Activated gamma-delta T cell treated with anti-CD3 and anti-CD28 coated beads, Interleukin-2, amount 50 U/mL, for 16 hours (primary cell): ENCODE measurements around the gene POMGNT1.
A peak's percentile ranks its signal among the peaks of the same experiment; 100 is the strongest.
"Not testable (repeated sequence)": the region's sequence is repeated elsewhere in the genome, so short reads cannot be mapped to it uniquely, and the experiment has no call there.

ENCODE experiments used
- DNase-seq: peaks from one replicate; pipeline ENCODE4 v3.0.0-alpha.2; 2020; ENCODE audit warnings: low read depth

Gene POMGNT1

DNA sequence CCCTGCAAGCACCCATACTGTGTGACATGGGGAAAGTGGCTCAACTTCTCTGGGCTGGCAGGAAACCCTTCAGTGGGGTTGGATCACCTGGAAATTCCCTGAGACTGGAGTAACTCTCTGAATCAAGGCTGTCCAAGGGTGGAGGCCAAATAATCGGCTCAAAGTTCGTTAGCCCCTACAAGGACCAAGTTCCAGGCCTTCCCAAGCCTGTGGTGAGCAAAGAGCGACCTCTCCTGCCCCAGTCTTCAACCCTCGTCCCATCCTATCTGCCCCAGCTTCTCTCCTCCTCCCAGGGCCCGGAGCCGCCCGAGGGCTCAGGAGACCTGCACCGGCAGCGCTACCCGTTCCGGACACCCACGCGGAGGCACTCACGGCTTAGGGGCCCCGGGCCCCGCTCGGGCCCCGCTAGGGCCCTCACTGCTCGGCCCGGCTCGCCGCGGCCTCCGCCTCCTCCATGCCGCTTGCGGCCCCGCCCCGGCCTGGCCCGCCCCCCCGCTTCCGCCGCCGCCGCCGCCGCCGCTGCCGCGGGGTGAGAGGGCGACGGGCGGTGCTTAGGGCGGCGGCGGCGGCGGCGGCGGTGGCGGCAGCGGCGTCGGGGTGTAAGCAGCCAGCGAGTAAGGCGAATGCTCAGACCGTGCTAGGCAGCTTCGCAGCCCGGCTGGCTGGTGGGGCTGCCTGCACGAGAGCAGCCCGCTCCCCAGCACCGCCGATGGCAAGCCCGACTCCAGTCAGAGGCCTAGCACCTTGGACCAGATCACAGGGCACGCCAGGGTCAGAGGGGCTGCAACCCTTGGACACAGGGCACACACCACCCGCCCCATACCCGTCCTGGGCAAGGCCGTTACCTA is at the start of gene POMGNT1:
Gene POMGNT1 (minus strand): TSS at position 471 of the 848 bp plus-strand sequence. CDS start 613 bp downstream, outside the sequence.
- peak; percentile 60 for DNase-seq

DNA sequence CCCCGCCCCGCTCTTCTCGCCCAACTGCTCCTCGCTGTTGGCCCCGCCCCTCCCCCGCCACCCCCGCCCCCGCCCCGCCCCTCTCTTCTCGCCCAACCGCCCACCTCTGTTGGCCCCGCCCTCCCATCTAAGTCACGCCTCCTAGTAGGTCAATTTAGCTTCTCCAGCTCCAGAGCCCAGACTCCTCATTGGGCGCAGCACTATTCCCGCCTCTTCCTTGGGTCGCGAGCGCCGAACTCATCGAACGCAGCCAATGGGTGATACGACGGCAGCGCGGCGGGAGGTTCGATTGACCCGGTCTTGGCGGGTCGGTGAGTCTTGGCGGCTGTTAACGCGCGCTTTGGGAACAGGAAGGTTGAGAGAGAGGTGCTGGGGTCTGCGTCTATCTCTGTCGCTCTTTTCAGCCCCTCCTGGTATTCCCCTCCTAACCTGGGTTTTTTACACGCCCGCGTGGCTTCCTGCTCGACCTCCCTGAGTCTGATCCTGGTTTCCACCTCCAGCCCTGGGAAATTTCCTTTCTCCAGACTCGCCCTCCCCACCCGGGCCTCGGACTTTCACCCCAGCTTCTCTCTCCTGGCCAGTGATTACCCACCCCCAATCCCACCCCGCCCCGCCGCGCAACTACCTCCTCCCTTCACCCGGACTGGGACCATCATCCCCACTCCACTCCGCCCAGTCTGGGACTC is 49.3 kb upstream of the POMGNT1 start, which contains the start of gene RAD54L:
Gene RAD54L (plus strand): TSS at position 328 of the 686 bp plus-strand sequence. CDS start 643 bp downstream, outside the sequence.
- DNase-seq, result peak; percentile 93

DNA sequence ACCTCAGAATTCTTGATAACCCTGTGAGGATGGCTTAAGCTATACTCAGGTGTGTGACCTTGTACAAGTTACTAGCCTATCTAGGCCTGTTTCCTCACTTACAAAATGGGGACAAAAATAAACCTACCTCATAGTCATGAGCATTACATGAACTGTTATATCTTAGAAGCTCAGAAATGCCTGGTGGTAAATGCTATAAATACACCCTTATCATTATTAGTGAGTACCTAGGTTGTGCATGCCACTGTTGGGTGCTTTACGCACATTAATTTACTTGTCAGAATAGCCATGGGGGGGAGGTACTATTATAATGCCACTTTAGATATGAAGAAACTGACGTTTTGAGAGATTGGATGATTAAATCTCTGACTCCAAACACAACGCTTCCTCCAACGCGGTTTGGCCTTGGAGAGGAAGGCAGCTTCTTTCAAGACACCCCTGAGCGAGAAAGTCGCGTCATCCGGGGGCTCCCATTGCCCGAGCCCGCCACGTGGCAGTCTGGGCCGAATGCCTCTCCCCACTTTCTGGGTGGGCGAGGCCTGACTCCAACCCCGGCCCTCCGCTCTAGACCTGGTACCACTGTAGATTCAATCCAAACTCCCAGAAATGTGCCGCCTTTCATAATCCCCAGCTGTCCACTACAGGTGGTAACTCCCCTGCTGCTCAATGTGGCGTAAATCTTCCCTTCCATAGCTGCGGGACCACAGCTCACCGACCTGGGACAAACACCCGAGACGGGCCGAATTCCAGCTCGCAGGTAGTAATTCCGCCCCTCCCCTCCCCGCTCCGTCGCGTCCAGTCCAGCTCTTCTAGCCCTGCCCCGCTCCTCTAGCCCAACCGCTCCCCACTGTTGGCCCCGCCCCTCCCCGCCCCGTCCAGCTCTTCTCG is 48.6 kb upstream of the POMGNT1 start:
- peak; percentile 36 for DNase-seq

- DNase-seq, result not testable (repeated sequence)
These were observed 47.9 kb upstream of the POMGNT1 start for GRCh38 chr1:46246136-46246535.

DNA sequence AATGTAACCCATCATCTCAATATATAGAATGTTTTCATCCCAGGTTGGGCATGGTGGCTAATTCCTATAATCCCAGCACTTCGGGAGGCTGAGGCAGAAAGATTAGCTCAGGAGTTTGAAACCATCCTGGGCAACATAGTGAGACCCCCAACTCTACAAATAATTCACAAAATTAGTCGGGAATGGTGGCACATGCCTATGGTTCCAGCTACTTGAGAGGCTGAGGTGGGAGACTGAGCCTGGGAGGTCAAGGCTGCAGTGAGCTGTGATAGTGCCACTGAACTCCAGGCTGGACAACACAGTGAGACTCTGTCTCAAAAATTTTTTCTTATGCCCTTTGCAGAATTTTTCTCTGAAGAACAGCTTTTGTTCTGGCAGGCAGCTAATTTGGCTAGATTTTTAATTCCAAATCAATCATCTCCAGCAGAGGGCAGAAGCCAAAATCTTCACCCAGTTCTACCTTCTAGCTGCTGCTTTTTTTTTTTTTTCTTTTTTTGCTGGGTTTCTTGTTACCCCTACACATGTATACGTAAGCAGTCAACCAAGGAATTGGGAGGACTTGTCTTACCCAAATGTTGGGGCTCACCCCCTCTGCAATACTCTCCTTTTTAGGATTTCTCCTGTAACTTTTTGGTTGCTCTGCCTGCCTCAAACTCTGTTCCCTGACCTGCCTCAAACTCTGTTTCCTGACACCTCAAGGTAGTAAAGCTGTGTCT is 46.6 kb upstream of the POMGNT1 start:
- no peak for DNase-seq

DNA sequence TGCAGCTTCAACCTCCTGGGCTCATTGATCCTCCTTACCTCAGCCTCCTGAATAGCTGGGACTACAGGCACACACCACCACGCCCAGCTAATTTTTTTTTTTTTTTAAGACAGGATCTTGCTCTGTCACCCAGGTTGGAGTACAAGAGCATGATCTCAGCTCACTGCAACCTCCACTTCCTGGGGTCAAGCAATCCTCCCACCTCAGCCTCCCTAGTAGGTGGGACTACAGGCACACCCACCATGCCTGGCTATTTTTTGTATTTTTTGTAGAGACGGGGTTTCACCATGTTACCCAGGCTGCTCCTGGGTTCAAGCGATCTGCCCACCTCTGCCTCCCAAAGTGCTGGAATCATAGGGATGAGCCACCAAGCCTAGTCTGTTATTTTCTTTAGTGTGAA is 45.6 kb upstream of the POMGNT1 start:
- DNase-seq, result not testable (repeated sequence)

DNA sequence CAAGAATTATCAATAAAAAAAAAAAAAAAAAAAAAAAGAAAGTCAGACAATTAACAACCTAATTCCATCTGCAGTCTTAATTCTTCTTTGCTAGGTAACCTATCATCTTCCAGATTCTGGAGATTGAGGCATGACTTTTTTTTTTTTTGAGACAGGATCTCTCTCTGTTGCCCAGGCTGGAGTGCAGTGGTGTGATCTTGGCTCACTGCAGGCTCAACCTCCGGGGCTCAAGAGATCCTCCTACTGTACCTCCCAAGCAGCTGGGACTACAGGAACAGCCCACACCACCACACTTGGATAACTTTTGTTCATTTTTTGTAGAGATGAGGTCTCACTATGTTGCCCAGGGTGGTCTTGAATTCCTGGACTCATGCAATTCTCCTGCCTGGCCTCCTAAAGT is 44.7 kb upstream of the POMGNT1 start:
- no peak for DNase-seq

DNA sequence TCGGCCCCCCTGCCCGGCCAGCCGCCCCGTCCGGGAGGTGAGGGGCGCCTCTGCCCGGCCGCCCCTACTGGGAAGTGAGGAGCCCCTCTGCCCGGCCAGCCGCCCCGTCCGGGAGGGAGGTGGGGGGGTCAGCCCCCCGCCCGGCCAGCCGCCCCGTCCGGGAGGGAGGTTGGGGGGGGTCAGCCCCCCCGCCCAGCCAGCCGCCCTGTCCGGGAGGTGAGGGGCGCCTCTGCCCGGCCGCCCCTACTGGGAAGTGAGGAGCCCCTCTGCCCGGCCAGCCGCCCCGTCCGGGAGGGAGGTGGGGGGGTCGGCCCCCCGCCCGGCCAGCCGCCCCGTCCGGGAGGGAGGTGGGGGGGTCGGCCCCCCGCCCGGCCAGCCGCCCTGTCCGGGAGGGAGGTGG is 43.5 kb upstream of the POMGNT1 start:
- DNase-seq, result not testable (repeated sequence)

DNA sequence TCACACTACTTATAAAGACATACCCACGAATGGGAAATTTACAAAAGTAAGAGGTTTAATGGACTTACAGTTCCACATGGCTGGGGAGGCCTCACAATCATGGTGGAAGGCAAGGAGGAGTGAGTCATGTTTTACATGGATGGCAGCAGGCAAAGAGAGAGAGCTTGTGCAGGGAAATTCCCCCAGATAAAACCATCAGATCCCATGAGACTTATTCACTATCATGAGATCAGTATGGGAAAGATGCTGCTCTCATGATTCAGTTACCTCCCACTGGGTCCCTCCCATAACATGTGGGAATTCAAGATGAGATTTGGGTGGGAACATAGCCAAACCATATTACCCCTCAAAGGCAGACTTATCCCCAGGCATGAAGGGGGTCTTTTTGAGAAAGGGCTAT is 40.6 kb upstream of the POMGNT1 start:
- not testable (repeated sequence) for DNase-seq

DNA sequence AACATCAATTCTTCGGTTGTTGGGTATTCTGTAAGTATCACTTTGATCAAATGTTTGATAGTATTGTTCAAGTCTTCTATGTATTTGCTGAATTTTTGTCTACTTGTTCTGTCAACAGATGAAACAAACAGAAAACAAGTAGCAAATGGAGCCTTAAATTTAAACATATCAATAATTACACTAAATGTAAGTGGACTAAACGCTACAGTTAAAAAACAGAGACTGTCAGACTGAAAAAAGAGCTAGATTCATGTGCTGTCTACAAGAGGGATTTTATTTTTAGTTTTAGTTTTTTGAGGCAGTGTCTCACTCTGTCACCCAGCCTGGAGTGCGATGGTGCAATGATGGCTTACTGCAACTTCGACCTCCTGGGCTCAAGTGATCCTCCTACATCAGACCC is 38.6 kb upstream of the POMGNT1 start:
- DNase-seq, result no peak

DNA sequence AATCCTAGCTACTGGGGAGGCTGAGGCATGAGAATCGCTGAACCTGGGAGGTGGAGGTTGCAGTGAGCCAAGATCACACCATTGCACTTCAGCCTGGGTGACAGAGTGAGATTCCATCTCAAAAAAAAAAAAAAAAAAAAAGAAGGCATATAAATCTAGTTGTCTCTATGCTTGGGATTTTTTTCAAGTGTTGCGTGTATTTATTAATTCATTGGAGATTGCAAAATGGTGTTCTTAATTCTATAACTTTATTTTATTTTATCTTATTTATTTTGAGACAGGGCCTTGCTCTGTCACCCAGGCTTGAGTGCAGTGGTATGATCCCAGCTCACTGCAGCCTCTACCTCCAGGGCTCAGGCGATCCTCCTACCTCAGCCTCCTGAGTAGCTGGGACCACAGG is 33.0 kb upstream of the POMGNT1 start:
- DNase-seq, result not testable (repeated sequence)

GRCh38 chr1:46224966-46225365 is 26.7 kb upstream of the POMGNT1 start:
- no peak for DNase-seq

DNA sequence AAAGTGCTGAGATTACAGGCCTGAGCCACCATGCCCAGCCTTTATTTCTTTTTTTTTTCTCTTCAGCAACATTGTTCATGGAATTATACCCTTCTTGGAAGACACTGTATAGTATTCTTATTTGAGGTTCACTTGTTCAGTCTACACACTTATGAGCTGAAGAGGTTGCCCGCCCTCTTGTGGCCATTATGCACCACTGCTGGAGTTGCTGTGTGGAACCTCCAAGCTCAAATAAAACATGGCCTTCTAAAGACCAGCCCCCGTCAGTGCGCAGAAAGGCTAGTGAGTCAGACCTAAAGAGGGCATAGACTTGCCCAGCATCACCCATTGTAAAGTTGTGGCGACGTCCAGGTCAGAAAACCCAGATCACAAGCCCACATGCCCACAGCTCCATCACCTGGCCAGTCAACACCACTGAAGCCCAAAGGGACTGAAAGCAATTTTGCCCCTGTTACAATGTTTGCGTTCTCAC is 25.3 kb upstream of the POMGNT1 start:
- peak; percentile 36 for DNase-seq

DNA sequence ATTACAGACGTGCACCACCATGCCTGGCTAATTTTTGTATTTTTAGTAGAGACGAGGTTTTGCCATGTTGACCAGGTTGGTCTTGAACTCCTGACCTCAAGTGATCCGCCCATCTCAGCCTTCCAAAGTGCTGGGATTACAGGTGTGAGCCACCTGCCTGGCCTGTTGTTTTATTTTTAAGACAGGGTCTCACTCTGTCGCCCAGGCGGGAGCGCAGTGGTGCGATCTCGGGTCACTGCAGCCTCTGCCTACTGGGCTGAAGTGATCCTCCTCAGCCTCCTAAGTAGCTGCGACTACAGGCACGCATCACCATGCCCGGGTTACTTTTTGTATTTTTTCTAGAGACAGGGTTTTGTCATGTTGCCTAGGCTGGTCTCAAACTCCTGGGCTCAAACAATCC is 24.8 kb upstream of the POMGNT1 start:
- not testable (repeated sequence) for DNase-seq

DNA sequence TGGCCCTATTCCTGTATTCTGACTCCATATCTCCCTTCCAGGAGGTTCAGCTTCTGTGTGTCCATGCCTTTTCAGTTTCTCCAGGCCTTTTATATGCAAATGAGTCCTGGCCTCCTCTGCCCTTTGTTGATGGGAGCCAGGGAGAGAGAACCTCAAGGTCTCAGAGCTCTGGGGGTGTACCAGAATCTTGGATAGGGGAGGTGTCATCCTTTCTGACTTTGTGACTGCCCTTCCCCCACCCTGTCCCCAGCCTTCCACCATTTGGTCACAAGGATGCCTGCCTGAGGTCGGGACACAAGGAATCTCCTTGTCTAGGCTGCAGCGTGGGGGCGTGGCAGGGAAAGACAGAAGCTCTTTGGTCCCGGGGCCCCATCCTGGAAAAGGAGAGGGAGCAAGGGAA is 23.5 kb upstream of the POMGNT1 start:
- no peak for DNase-seq

DNA sequence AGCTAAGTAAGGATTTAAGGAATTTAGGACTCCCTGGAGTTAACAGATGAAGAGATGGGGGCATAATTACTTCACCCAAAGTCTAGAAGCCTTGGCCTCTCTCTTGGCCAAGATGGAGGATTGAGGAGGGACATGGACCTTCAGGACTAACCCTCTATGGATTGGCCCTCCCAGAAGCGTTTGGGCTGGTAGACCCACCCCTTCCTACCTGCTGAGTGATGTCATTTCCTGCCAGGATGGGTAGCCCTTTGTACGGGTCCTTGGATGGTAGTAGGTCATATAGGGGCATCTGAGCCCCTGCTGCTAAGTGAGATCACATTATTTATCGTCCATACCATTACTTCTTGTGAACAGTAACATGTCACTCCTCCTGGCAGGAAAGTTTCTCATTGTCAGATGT is 22.6 kb upstream of the POMGNT1 start:
- no peak for DNase-seq

DNA sequence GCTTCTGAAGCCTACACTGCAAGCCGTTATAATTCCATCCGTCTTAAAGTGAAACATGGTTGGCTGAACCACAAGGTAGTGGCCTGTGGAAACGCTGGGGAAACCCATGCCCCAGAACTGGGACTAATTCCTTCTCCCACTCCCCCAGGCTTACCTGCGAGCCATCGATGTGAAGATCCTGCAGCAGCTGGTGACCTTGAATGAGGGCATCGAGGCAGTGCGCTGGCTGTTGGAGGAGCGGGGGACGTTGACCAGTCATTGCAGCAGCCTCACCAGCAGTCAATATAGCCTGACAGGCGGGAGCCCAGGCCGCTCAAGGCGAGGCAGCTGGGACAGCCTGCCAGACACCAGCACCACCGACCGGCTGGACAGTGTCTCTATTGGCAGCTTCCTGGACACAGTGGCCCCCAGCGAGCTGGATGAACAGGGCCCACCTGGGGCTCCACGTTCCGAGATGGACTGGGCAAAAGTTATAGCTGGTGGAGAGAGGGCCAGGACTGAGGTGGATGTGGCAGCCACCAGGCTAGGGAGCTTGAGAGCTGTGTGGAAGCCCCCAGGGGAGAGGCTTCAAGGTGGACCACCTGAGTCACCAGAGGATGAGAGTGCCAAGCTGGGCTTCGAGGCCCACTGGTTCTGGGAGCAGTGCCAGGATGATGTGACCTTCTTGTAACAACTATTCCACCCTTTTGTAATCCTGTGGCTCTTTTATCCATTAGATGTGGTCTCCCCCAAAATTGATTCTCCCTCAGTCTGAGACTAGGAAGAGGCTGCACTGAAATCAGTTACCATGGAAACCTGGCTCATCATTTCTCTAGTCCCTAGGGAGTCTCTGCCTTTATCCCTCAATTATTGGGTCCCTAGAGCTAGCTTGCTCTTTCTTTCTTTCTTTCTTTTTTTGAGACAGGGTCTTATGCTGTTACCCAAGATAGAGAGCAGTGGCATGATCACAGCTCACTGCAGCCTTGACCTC is 21.6 kb upstream of the POMGNT1 start:
- DNase-seq, result no peak

GRCh38 chr1:46218443-46218842 is 20.2 kb upstream of the POMGNT1 start:
- DNase-seq, result no peak

GRCh38 chr1:46215504-46215903 is 17.3 kb upstream of the POMGNT1 start:
- no peak for DNase-seq

DNA sequence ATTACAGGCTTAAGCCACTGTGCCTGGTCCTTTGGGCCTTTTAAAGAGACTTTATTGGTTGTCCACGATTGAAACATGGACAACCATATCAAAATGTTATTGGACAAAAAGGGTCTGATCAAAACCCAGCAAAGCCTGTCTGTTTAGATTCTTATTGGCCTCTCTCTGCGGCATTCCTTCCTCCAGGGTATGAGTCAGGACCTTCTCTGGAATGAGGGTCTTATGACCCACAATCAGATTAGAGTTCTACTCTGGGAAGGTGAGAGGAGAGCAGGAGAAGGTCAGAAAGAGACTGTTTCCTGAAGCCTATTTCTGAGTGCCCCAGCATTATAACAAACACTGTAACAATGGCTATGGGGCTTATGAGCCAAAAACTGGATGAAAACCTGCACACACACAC is 12.8 kb upstream of the POMGNT1 start:
- DNase-seq, result no peak
